ENCODE measurements around the gene DBNL.

Gene DBNL

GRCh38 chr7:44073664-44074348 is 29.3 kb downstream of the DBNL start:
- TF ChIP-seq CTCF (IDR thresholded peaks at IDR 0.05; ENCODE audit: extremely low read depth, missing control alignments), result no peak
- DNase-seq (ENCODE audit: low spot score), result peak; percentile 83

- TF ChIP-seq CTCF (IDR thresholded peaks at IDR 0.05; ENCODE audit: extremely low read depth, missing control alignments), result no peak
- no peak for DNase-seq (ENCODE audit: low spot score)
These were observed 29.8 kb downstream of the DBNL start for GRCh38 chr7:44074349-44074695.

GRCh38 chr7:44075296-44076075 is 31.0 kb downstream of the DBNL start:
- no peak for DNase-seq (ENCODE audit: low spot score)
- TF ChIP-seq CTCF (IDR thresholded peaks at IDR 0.05; ENCODE audit: extremely low read depth, missing control alignments), result no peak

GRCh38 chr7:44076101-44076895 is 31.8 kb downstream of the DBNL start:
- no peak for TF ChIP-seq CTCF (IDR thresholded peaks at IDR 0.05; ENCODE audit: extremely low read depth, missing control alignments)
- DNase-seq (ENCODE audit: low spot score), result no peak

- TF ChIP-seq CTCF (IDR thresholded peaks at IDR 0.05; ENCODE audit: extremely low read depth, missing control alignments), result no peak
These were observed 32.6 kb downstream of the DBNL start for GRCh38 chr7:44077061-44077460.

GRCh38 chr7:44077681-44078091 is 33.2 kb downstream of the DBNL start:
- no peak for TF ChIP-seq CTCF (IDR thresholded peaks at IDR 0.05; ENCODE audit: extremely low read depth, missing control alignments)
- no peak for DNase-seq (ENCODE audit: low spot score)

More at GRCh38 chr7:44077061-44077460, 32.6 kb downstream of the DBNL start:
- DNase-seq (ENCODE audit: low spot score), result no peak

- DNase-seq (ENCODE audit: low spot score), result no peak
- TF ChIP-seq CTCF (IDR thresholded peaks at IDR 0.05; ENCODE audit: extremely low read depth, missing control alignments), result no peak
These were observed 34.0 kb downstream of the DBNL start for GRCh38 chr7:44078521-44078920.
